ENCODE measurements around the gene ADAMTS14. TPM values are rescaled to one million over a fixed set of nuclear protein-coding genes. Genes with fewer than 3 reads are reported as not detected.

ADAMTS14 gene
- total RNA-seq, 1 experiment from 2014 or later = 0.91 TPM

- BruUV-seq (replicated peaks) = no TSS peak
- Histone ChIP-seq H3F3A (ENCODE audit: low read length, unreplicated experiment) (peaks cover 17% of the 10 kb centered on the region), H3K27me3 (ENCODE audit: low read length) (no peaks in the 10 kb centered on the region), H3K4me3 (ENCODE audit: low read length) (no peak overlapping the region), H2AFZ (ENCODE audit: low read length) (no peak overlapping the region), H3K9me3 (ENCODE audit: low read length) (peaks cover 10% of the 10 kb centered on the region), H3K4me2 (ENCODE audit: low read length) (no peak overlapping the region), H3K4me1 (ENCODE audit: insufficient read depth, low read length) (peaks cover 53% of the 10 kb centered on the region), H3K27ac (ENCODE audit: low read length) (no peak overlapping the region), H3K9me2 (replicated peaks; ENCODE audit: low read length) (no peaks in the 10 kb centered on the region), H3K79me2 (ENCODE audit: low read length) (no peaks in the 10 kb centered on the region), H3K36me3 (ENCODE audit: low read depth, low read length) (no peaks in the 10 kb centered on the region), H4K20me1 (ENCODE audit: low read length) (no peaks in the 10 kb centered on the region), H3K9ac (ENCODE audit: low read length) (no peak overlapping the region)
- TF ChIP-seq CTCF (conservative IDR thresholded peaks at IDR 0.05; ENCODE audit: low read depth, low read length) (no peak), EZH2 (IDR thresholded peaks at IDR 0.05; ENCODE audit: low read length, unreplicated experiment) (no peak), EZH2phosphoT487 (IDR thresholded peaks at IDR 0.05; ENCODE audit: borderline replicate concordance, low read length) (no peak)
- ATAC-seq = no peak
- POLR2A ChIA-PET (ENCODE audit: unreplicated experiment) = no interaction called here
- intact Hi-C loops (cut with micrococcal nuclease) = no loop called here
- CTCF ChIA-PET = no interaction called here
- no peak for DNase-seq
These were observed 11.6 kb upstream of the ADAMTS14 start for GRCh38 chr10:70660722-70661121.

GRCh38 chr10:70661623-70662361 lies 10.5 kb upstream of the ADAMTS14 start:
- Histone ChIP-seq H3K27me3 (ENCODE audit: low read length) (no peaks in the 10 kb centered on the region), H3K4me3 (ENCODE audit: low read length) (no peak overlapping the region), H3K9me3 (ENCODE audit: low read length) (peaks cover 10% of the 10 kb centered on the region), H3K4me2 (ENCODE audit: low read length) (no peak overlapping the region), H3K27ac (ENCODE audit: low read length) (no peak overlapping the region), H3K79me2 (ENCODE audit: low read length) (no peaks in the 10 kb centered on the region), H4K20me1 (ENCODE audit: low read length) (no peaks in the 10 kb centered on the region), H3K36me3 (ENCODE audit: low read depth, low read length) (no peaks in the 10 kb centered on the region), H3K9me2 (replicated peaks; ENCODE audit: low read length) (no peaks in the 10 kb centered on the region), H3K9ac (ENCODE audit: low read length) (no peak overlapping the region), H3F3A (ENCODE audit: low read length, unreplicated experiment) (peaks cover 11% of the 10 kb centered on the region), H2AFZ (ENCODE audit: low read length) (no peak overlapping the region), H3K4me1 (ENCODE audit: insufficient read depth, low read length) (peaks cover 45% of the 10 kb centered on the region)
- TF ChIP-seq CTCF (conservative IDR thresholded peaks at IDR 0.05; ENCODE audit: low read depth, low read length) (no peak), EZH2 (IDR thresholded peaks at IDR 0.05; ENCODE audit: low read length, unreplicated experiment) (no peak), EZH2phosphoT487 (IDR thresholded peaks at IDR 0.05; ENCODE audit: borderline replicate concordance, low read length) (no peak)
- DNase-seq (no peak), ATAC-seq (no peak)
- CTCF ChIA-PET = no interaction called here
- intact Hi-C loops (cut with micrococcal nuclease) = no loop called here
- no TSS peak for BruUV-seq (replicated peaks)
- POLR2A ChIA-PET (ENCODE audit: unreplicated experiment) = no interaction called here

Data from PC-3 (cell line).